Measurements from ENCODE around the gene SLC25A18. TPM values are rescaled to one million over a fixed set of nuclear protein-coding genes. Genes with fewer than 3 reads are reported as not detected.
A peak's percentile ranks its signal among the peaks of the same experiment; 100 is the strongest.

SLC25A18 gene
- total RNA-seq, 1 experiment from 2014 or later = 0.66 TPM

GRCh38 chr22:17581056-17581455 lies 17.8 kb downstream of the SLC25A18 start:
- Histone ChIP-seq H3K4me3 (ENCODE audit: insufficient read depth, low read depth, low read length) (no peak overlapping the region), H3K36me3 (replicated peaks; ENCODE audit: control insufficient read depth, insufficient read depth, low read length) (no peaks in the 10 kb centered on the region), H3K27me3 (ENCODE audit: control insufficient read depth, insufficient read depth, low read length) (no peaks in the 10 kb centered on the region)
- DNase-seq = peak; percentile 67

GRCh38 chr22:17581631-17582030 lies 18.3 kb downstream of the SLC25A18 start:
- Histone ChIP-seq H3K4me3 (ENCODE audit: insufficient read depth, low read depth, low read length) (no peak overlapping the region), H3K27me3 (ENCODE audit: control insufficient read depth, insufficient read depth, low read length) (no peaks in the 10 kb centered on the region), H3K36me3 (replicated peaks; ENCODE audit: control insufficient read depth, insufficient read depth, low read length) (no peaks in the 10 kb centered on the region)
- DNase-seq = peak; percentile 64

- Histone ChIP-seq H3K27me3 (ENCODE audit: control insufficient read depth, insufficient read depth, low read length) (no peaks in the 10 kb centered on the region), H3K36me3 (replicated peaks; ENCODE audit: control insufficient read depth, insufficient read depth, low read length) (no peaks in the 10 kb centered on the region), H3K4me3 (ENCODE audit: insufficient read depth, low read depth, low read length) (no peak overlapping the region)
- no peak for DNase-seq
Observed at GRCh38 chr22:17583151-17583550, 19.9 kb downstream of the SLC25A18 start.

GRCh38 chr22:17586831-17587440 lies 23.6 kb downstream of the SLC25A18 start:
- no peak for DNase-seq
- H3K4me3 ChIP-seq (ENCODE audit: insufficient read depth, low read depth, low read length) = no peak overlapping the region
- H3K36me3 ChIP-seq (replicated peaks; ENCODE audit: control insufficient read depth, insufficient read depth, low read length) = no peaks in the 10 kb centered on the region; the same call in 1 of the 2 replicates
- H3K27me3 ChIP-seq (ENCODE audit: control insufficient read depth, insufficient read depth, low read length) = no peaks in the 10 kb centered on the region

- no peak overlapping the region for H3K4me3 ChIP-seq (ENCODE audit: insufficient read depth, low read depth, low read length)
- DNase-seq = no peak
- no peaks in the 10 kb centered on the region for H3K27me3 ChIP-seq (ENCODE audit: control insufficient read depth, insufficient read depth, low read length)
- peaks cover 5% of the 10 kb centered on the region for H3K36me3 ChIP-seq (replicated peaks; ENCODE audit: control insufficient read depth, insufficient read depth, low read length)
Observed at GRCh38 chr22:17587629-17588028, 24.3 kb downstream of the SLC25A18 start.

- peaks cover 6% of the 10 kb centered on the region for H3K36me3 ChIP-seq (replicated peaks; ENCODE audit: control insufficient read depth, insufficient read depth, low read length)
- no peak for DNase-seq
- H3K27me3 ChIP-seq (ENCODE audit: control insufficient read depth, insufficient read depth, low read length) = no peaks in the 10 kb centered on the region
- H3K4me3 ChIP-seq (ENCODE audit: insufficient read depth, low read depth, low read length) = no peak overlapping the region
Observed at GRCh38 chr22:17588606-17589005, 25.3 kb downstream of the SLC25A18 start.

GRCh38 chr22:17589810-17590375 lies 26.6 kb downstream of the SLC25A18 start:
- peaks cover 9% of the 10 kb centered on the region for H3K36me3 ChIP-seq (replicated peaks; ENCODE audit: control insufficient read depth, insufficient read depth, low read length)
- no peaks in the 10 kb centered on the region for H3K27me3 ChIP-seq (ENCODE audit: control insufficient read depth, insufficient read depth, low read length)
- no peak for DNase-seq
- no peak overlapping the region for H3K4me3 ChIP-seq (ENCODE audit: insufficient read depth, low read depth, low read length)

- H3K27me3 ChIP-seq (ENCODE audit: control insufficient read depth, insufficient read depth, low read length) = no peaks in the 10 kb centered on the region
- H3K4me3 ChIP-seq (ENCODE audit: insufficient read depth, low read depth, low read length) = no peak overlapping the region
- peaks cover 9% of the 10 kb centered on the region for H3K36me3 ChIP-seq (replicated peaks; ENCODE audit: control insufficient read depth, insufficient read depth, low read length)
- no peak for DNase-seq
Observed at GRCh38 chr22:17590586-17590985, 27.3 kb downstream of the SLC25A18 start.

GRCh38 chr22:17592201-17592600 lies 28.9 kb downstream of the SLC25A18 start:
- peaks cover 15% of the 10 kb centered on the region for H3K36me3 ChIP-seq (replicated peaks; ENCODE audit: control insufficient read depth, insufficient read depth, low read length)
- H3K27me3 ChIP-seq (ENCODE audit: control insufficient read depth, insufficient read depth, low read length) = no peaks in the 10 kb centered on the region
- DNase-seq = no peak
- no peak overlapping the region for H3K4me3 ChIP-seq (ENCODE audit: insufficient read depth, low read depth, low read length)

- Histone ChIP-seq H3K27me3 (ENCODE audit: control insufficient read depth, insufficient read depth, low read length) (no peaks in the 10 kb centered on the region), H3K36me3 (replicated peaks; ENCODE audit: control insufficient read depth, insufficient read depth, low read length) (peaks cover 27% of the 10 kb centered on the region), H3K4me3 (ENCODE audit: insufficient read depth, low read depth, low read length) (no peak overlapping the region)
- DNase-seq = no peak
Observed at GRCh38 chr22:17596226-17596625, 32.9 kb downstream of the SLC25A18 start.

- no peak for DNase-seq
- Histone ChIP-seq H3K36me3 (replicated peaks; ENCODE audit: control insufficient read depth, insufficient read depth, low read length) (peaks cover 26% of the 10 kb centered on the region), H3K27me3 (ENCODE audit: control insufficient read depth, insufficient read depth, low read length) (no peaks in the 10 kb centered on the region), H3K4me3 (ENCODE audit: insufficient read depth, low read depth, low read length) (no peak overlapping the region)
Observed at GRCh38 chr22:17597217-17597616, 33.9 kb downstream of the SLC25A18 start.

GRCh38 chr22:17598318-17598717 lies 35.0 kb downstream of the SLC25A18 start:
- no peak overlapping the region for H3K4me3 ChIP-seq (ENCODE audit: insufficient read depth, low read depth, low read length)
- no peak for DNase-seq
- peaks cover 21% of the 10 kb centered on the region for H3K36me3 ChIP-seq (replicated peaks; ENCODE audit: control insufficient read depth, insufficient read depth, low read length)
- no peaks in the 10 kb centered on the region for H3K27me3 ChIP-seq (ENCODE audit: control insufficient read depth, insufficient read depth, low read length)

GRCh38 chr22:17601031-17601430 lies 37.7 kb downstream of the SLC25A18 start:
- Histone ChIP-seq H3K27me3 (ENCODE audit: control insufficient read depth, insufficient read depth, low read length) (no peaks in the 10 kb centered on the region), H3K36me3 (replicated peaks; ENCODE audit: control insufficient read depth, insufficient read depth, low read length) (peaks cover 20% of the 10 kb centered on the region), H3K4me3 (ENCODE audit: insufficient read depth, low read depth, low read length) (no peak overlapping the region)
- DNase-seq = no peak

- no peak overlapping the region for H3K4me3 ChIP-seq (ENCODE audit: insufficient read depth, low read depth, low read length)
- peaks cover 11% of the 10 kb centered on the region for H3K36me3 ChIP-seq (replicated peaks; ENCODE audit: control insufficient read depth, insufficient read depth, low read length)
- no peaks in the 10 kb centered on the region for H3K27me3 ChIP-seq (ENCODE audit: control insufficient read depth, insufficient read depth, low read length)
- DNase-seq = no peak
Observed at GRCh38 chr22:17603668-17604067, 40.4 kb downstream of the SLC25A18 start.

- no peak for DNase-seq
- H3K36me3 ChIP-seq (replicated peaks; ENCODE audit: control insufficient read depth, insufficient read depth, low read length) = peaks cover 8% of the 10 kb centered on the region
- no peak overlapping the region for H3K4me3 ChIP-seq (ENCODE audit: insufficient read depth, low read depth, low read length)
- H3K27me3 ChIP-seq (ENCODE audit: control insufficient read depth, insufficient read depth, low read length) = no peaks in the 10 kb centered on the region
Observed at GRCh38 chr22:17606496-17606895, 43.2 kb downstream of the SLC25A18 start.

Measured in H7 (cell line).